Raji (cell line): ENCODE measurements around the gene MYLK4.

Source experiments
- POLR2A ChIP-seq: IDR thresholded peaks from 2 replicates; pipeline ENCODE4 v1.6.1; 2011; ENCODE audit warnings: low read depth, low read length, control low read depth; ENCODE audit not compliant: insufficient read depth

The MYLK4 gene

GRCh38 chr6:2659381-2659780, 91.3 kb downstream of the MYLK4 start:
- no peak for TF ChIP-seq POLR2A

GRCh38 chr6:2658788-2659187, 91.9 kb downstream of the MYLK4 start:
- TF ChIP-seq POLR2A = no peak

- no peak for TF ChIP-seq POLR2A
These were observed 94.2 kb downstream of the MYLK4 start for GRCh38 chr6:2656460-2657079.

GRCh38 chr6:2655844-2656433, 94.8 kb downstream of the MYLK4 start:
- no peak for TF ChIP-seq POLR2A

GRCh38 chr6:2653369-2654032, 97.2 kb downstream of the MYLK4 start:
- no peak for TF ChIP-seq POLR2A

- no peak for TF ChIP-seq POLR2A
These were observed 98.1 kb downstream of the MYLK4 start for GRCh38 chr6:2652611-2653010.

- TF ChIP-seq POLR2A = no peak
These were observed 98.8 kb downstream of the MYLK4 start for GRCh38 chr6:2651961-2652360.

- no peak for TF ChIP-seq POLR2A
These were observed 99.2 kb downstream of the MYLK4 start for GRCh38 chr6:2651536-2651935.

- TF ChIP-seq POLR2A = no peak
These were observed 104.4 kb downstream of the MYLK4 start for GRCh38 chr6:2646346-2646745.

- no peak for TF ChIP-seq POLR2A
These were observed 106.7 kb downstream of the MYLK4 start for GRCh38 chr6:2643935-2644539.

- no peak for TF ChIP-seq POLR2A
These were observed 107.6 kb downstream of the MYLK4 start for GRCh38 chr6:2643130-2643529.

- TF ChIP-seq POLR2A = no peak
These were observed 109.5 kb downstream of the MYLK4 start for GRCh38 chr6:2641044-2641725.

- no peak for TF ChIP-seq POLR2A
These were observed 110.2 kb downstream of the MYLK4 start for GRCh38 chr6:2640551-2640950.

- TF ChIP-seq POLR2A = no peak
These were observed 110.8 kb downstream of the MYLK4 start for GRCh38 chr6:2639896-2640295.

- no peak for TF ChIP-seq POLR2A
These were observed 111.6 kb downstream of the MYLK4 start for GRCh38 chr6:2639167-2639566.

- no peak for TF ChIP-seq POLR2A
These were observed 114.0 kb downstream of the MYLK4 start for GRCh38 chr6:2636672-2637071.

GRCh38 chr6:2635911-2636310, 114.8 kb downstream of the MYLK4 start:
- no peak for TF ChIP-seq POLR2A
